Effector memory CD4-positive, alpha-beta T cell (primary cell): ENCODE measurements around the gene DIAPH3.

ENCODE experiments used
- DNase-seq, 3 donors: peaks; one replicate each; pipeline ENCODE4 v3.0.0-alpha.2; 2020
- H3K27ac ChIP-seq: 2 replicates; pipeline ENCODE4 v1.7.0; 2013; ENCODE audit warnings: mild to moderate bottlenecking, low read length, moderate library complexity; ENCODE audit not compliant: insufficient read depth, poor library complexity, severe bottlenecking
- H3K27me3 ChIP-seq: replicated peaks from 2 replicates; pipeline ENCODE4 v1.7.0; 2013; ENCODE audit warnings: mild to moderate bottlenecking, low read length; ENCODE audit not compliant: insufficient read depth, control insufficient read depth, poor library complexity, severe bottlenecking
- H3K36me3 ChIP-seq: 2 replicates; pipeline ENCODE4 v1.7.0; 2013; ENCODE audit warnings: mild to moderate bottlenecking, low read length, moderate library complexity; ENCODE audit not compliant: control insufficient read depth, insufficient read depth
- H3K4me1 ChIP-seq: 2 replicates; pipeline ENCODE4 v1.7.0; 2013; ENCODE audit warnings: low read length, mild to moderate bottlenecking; ENCODE audit not compliant: control insufficient read depth, insufficient read depth, poor library complexity, severe bottlenecking
- H3K4me3 ChIP-seq: 2 replicates; pipeline ENCODE4 v1.7.0; 2013; ENCODE audit warnings: low read length, low read depth, mild to moderate bottlenecking; ENCODE audit not compliant: insufficient read depth, poor library complexity, severe bottlenecking
- H3K9me3 ChIP-seq: 2 replicates; pipeline ENCODE4 v1.7.0; 2013; ENCODE audit warnings: mild to moderate bottlenecking, low read length, moderate library complexity; ENCODE audit not compliant: control insufficient read depth

Gene DIAPH3

GRCh38 chr13:59891053-59891452, 272.7 kb downstream of the DIAPH3 start:
- H3K36me3 ChIP-seq: no peaks in the 10 kb centered on the region
- H3K4me3 ChIP-seq: no peak overlapping the region
- no peak overlapping the region for H3K27ac ChIP-seq
- H3K4me1 ChIP-seq: no peaks in the 10 kb centered on the region
- DNase-seq: no peak
- no peaks in the 10 kb centered on the region for H3K27me3 ChIP-seq
- H3K9me3 ChIP-seq: no peaks in the 10 kb centered on the region

- Histone ChIP-seq H3K4me1 (no peaks in the 10 kb centered on the region), H3K9me3 (no peaks in the 10 kb centered on the region), H3K36me3 (no peaks in the 10 kb centered on the region), H3K27ac (no peak overlapping the region), H3K27me3 (no peaks in the 10 kb centered on the region), H3K4me3 (no peak overlapping the region)
- no peak for DNase-seq
These were observed 273.7 kb downstream of the DIAPH3 start for GRCh38 chr13:59890054-59890453.

- H3K36me3 ChIP-seq: no peaks in the 10 kb centered on the region
- no peak for DNase-seq
These were observed 275.3 kb downstream of the DIAPH3 start for GRCh38 chr13:59888408-59888807.

GRCh38 chr13:59885076-59885475, 278.7 kb downstream of the DIAPH3 start:
- no peak for DNase-seq
- H3K4me3 ChIP-seq: no peak overlapping the region
- H3K9me3 ChIP-seq: no peaks in the 10 kb centered on the region
- no peaks in the 10 kb centered on the region for H3K27me3 ChIP-seq
- no peaks in the 10 kb centered on the region for H3K36me3 ChIP-seq
- no peak overlapping the region for H3K27ac ChIP-seq
- no peaks in the 10 kb centered on the region for H3K4me1 ChIP-seq

More at GRCh38 chr13:59888408-59888807, 275.3 kb downstream of the DIAPH3 start:
- H3K27me3 ChIP-seq: no peaks in the 10 kb centered on the region
- H3K4me1 ChIP-seq: no peaks in the 10 kb centered on the region
- H3K27ac ChIP-seq: no peak overlapping the region
- H3K4me3 ChIP-seq: no peak overlapping the region
- no peaks in the 10 kb centered on the region for H3K9me3 ChIP-seq

- no peak overlapping the region for H3K4me3 ChIP-seq
These were observed 279.8 kb downstream of the DIAPH3 start for GRCh38 chr13:59883885-59884284.

GRCh38 chr13:59880468-59880867, 283.3 kb downstream of the DIAPH3 start:
- no peak overlapping the region for H3K27ac ChIP-seq
- DNase-seq: no peak

More at GRCh38 chr13:59883885-59884284, 279.8 kb downstream of the DIAPH3 start:
- Histone ChIP-seq H3K4me1 (no peaks in the 10 kb centered on the region), H3K27me3 (no peaks in the 10 kb centered on the region), H3K9me3 (no peaks in the 10 kb centered on the region), H3K27ac (no peak overlapping the region), H3K36me3 (no peaks in the 10 kb centered on the region)
- no peak for DNase-seq

GRCh38 chr13:59879281-59879680, 284.4 kb downstream of the DIAPH3 start:
- no peak overlapping the region for H3K4me3 ChIP-seq
- no peaks in the 10 kb centered on the region for H3K4me1 ChIP-seq
- no peak for DNase-seq
- H3K9me3 ChIP-seq: no peaks in the 10 kb centered on the region
- H3K27ac ChIP-seq: no peak overlapping the region
- no peaks in the 10 kb centered on the region for H3K36me3 ChIP-seq
- H3K27me3 ChIP-seq: no peaks in the 10 kb centered on the region

More at GRCh38 chr13:59880468-59880867, 283.3 kb downstream of the DIAPH3 start:
- H3K4me3 ChIP-seq: no peak overlapping the region
- no peaks in the 10 kb centered on the region for H3K27me3 ChIP-seq
- no peaks in the 10 kb centered on the region for H3K36me3 ChIP-seq
- no peaks in the 10 kb centered on the region for H3K4me1 ChIP-seq
- H3K9me3 ChIP-seq: no peaks in the 10 kb centered on the region

GRCh38 chr13:59877933-59878332, 285.8 kb downstream of the DIAPH3 start:
- H3K4me1 ChIP-seq: no peaks in the 10 kb centered on the region
- H3K36me3 ChIP-seq: no peaks in the 10 kb centered on the region
- H3K27ac ChIP-seq: no peak overlapping the region
- no peaks in the 10 kb centered on the region for H3K27me3 ChIP-seq
- no peak overlapping the region for H3K4me3 ChIP-seq
- DNase-seq: no peak
- H3K9me3 ChIP-seq: no peaks in the 10 kb centered on the region

- DNase-seq: no peak
- Histone ChIP-seq H3K27me3 (no peaks in the 10 kb centered on the region), H3K4me3 (no peak overlapping the region), H3K4me1 (no peaks in the 10 kb centered on the region), H3K27ac (no peak overlapping the region), H3K9me3 (no peaks in the 10 kb centered on the region), H3K36me3 (no peaks in the 10 kb centered on the region)
These were observed 288.8 kb downstream of the DIAPH3 start for GRCh38 chr13:59874973-59875372.

GRCh38 chr13:59873856-59874255, 289.9 kb downstream of the DIAPH3 start:
- Histone ChIP-seq H3K27ac (no peak overlapping the region), H3K36me3 (no peaks in the 10 kb centered on the region), H3K27me3 (no peaks in the 10 kb centered on the region), H3K4me3 (no peak overlapping the region), H3K4me1 (no peaks in the 10 kb centered on the region), H3K9me3 (no peaks in the 10 kb centered on the region)
- DNase-seq: no peak

- Histone ChIP-seq H3K4me3 (no peak overlapping the region), H3K4me1 (no peaks in the 10 kb centered on the region), H3K27me3 (no peaks in the 10 kb centered on the region), H3K27ac (no peak overlapping the region), H3K36me3 (no peaks in the 10 kb centered on the region), H3K9me3 (no peaks in the 10 kb centered on the region)
- DNase-seq: no peak
These were observed 290.4 kb downstream of the DIAPH3 start for GRCh38 chr13:59873309-59873708.
